Smooth muscle cell (in vitro differentiated cells): ENCODE data around the gene KIF1B. TPM values are rescaled to one million over a fixed set of nuclear protein-coding genes. Genes with fewer than 3 reads are reported as not detected.

Experiments used
- DNase-seq: peaks from one replicate; lab custom pipeline; 2025; ENCODE audit not compliant: unreplicated experiment; lab: John Stamatoyannopoulos, UW
- H2AFZ ChIP-seq: fragments of 200-600 bp; sonication (generic); 2 replicates; pipeline ENCODE4 v1.6.0; 2016; ENCODE audit warnings: antibody characterized with exemption, low read depth, mild to moderate bottlenecking
- H3F3A ChIP-seq: fragments of 200-600 bp; sonication (generic); 2 replicates; pipeline ENCODE4 v1.6.0; 2017; ENCODE audit warnings: antibody characterized with exemption, low read depth
- H3K27ac ChIP-seq: fragments of 200-600 bp; sonication (generic); 2 replicates; pipeline ENCODE4 v1.5.1; 2016; ENCODE audit warnings: low read depth, mild to moderate bottlenecking
- H3K27me3 ChIP-seq: fragments of 200-600 bp; sonication (generic); 2 replicates; pipeline ENCODE4 v1.6.1; 2016; ENCODE audit warnings: low read depth, mild to moderate bottlenecking
- H3K36me3 ChIP-seq: fragments of 200-600 bp; sonication (generic); 2 replicates; pipeline ENCODE4 v1.5.1; 2016; ENCODE audit warnings: low read depth
- H3K4me1 ChIP-seq: fragments of 200-600 bp; sonication (generic); 2 replicates; pipeline ENCODE4 v1.5.1; 2016; ENCODE audit warnings: low read depth
- H3K4me2 ChIP-seq: fragments of 200-600 bp; sonication (generic); 2 replicates; pipeline ENCODE4 v1.6.0; 2016; ENCODE audit warnings: mild to moderate bottlenecking
- H3K4me3 ChIP-seq: fragments of 200-600 bp; sonication (generic); 2 replicates; pipeline ENCODE4 v1.5.1; 2016; ENCODE audit warnings: mild to moderate bottlenecking
- H3K79me2 ChIP-seq: fragments of 200-600 bp; sonication (generic); 2 replicates; pipeline ENCODE4 v1.6.0; 2016; ENCODE audit warnings: low read depth, mild to moderate bottlenecking
- H3K9ac ChIP-seq: fragments of 200-600 bp; sonication (generic); 2 replicates; pipeline ENCODE4 v1.6.0; 2016; ENCODE audit warnings: low read depth
- H3K9me3 ChIP-seq: fragments of 200-600 bp; sonication (generic); replicated peaks from 2 replicates; pipeline ENCODE4 v1.5.1; 2016; ENCODE audit warnings: low read depth
- H4K20me1 ChIP-seq: fragments of 200-600 bp; sonication (generic); 2 replicates; pipeline ENCODE4 v1.6.0; 2016; ENCODE audit warnings: low read depth
- WGBS: methylation state at CpG from one replicate; pipeline ENCODE4 v1.1.7; 2016; ENCODE audit warnings: low lambda C conversion rate; 5-methylcytosine and 5-hydroxymethylcytosine counted together
- polyA plus RNA-seq: library from polyadenylated mRNA; unstranded; fragments of >200 nt; fragmentation: Nextera tagmentation; extraction: Ambion mirVana; gene quantifications from 2 replicates; pipeline ENCODE4 v1.2.1, GENCODE V29; 2016
- total RNA-seq: library from RNA; depleted of rRNA; stranded (reverse); fragments of >200 nt; gene quantifications from 2 replicates; pipeline ENCODE4 v1.2.3, GENCODE V29; 2014
- TF ChIP-seq, protein P1 (sequence below): fragments of 200-600 bp; sonication (generic); IDR thresholded peaks from 2 replicates; pipeline ENCODE4 v1.5.1; 2017; ENCODE audit warnings: borderline replicate concordance, mild to moderate bottlenecking, antibody characterized with exemption; ENCODE audit not compliant: insufficient read depth, poor library complexity, severe bottlenecking

KIF1B gene
- total and polyA plus RNA-seq, 2 experiments from 2014 or later, result 9.1 to 29.6 TPM

DNA sequence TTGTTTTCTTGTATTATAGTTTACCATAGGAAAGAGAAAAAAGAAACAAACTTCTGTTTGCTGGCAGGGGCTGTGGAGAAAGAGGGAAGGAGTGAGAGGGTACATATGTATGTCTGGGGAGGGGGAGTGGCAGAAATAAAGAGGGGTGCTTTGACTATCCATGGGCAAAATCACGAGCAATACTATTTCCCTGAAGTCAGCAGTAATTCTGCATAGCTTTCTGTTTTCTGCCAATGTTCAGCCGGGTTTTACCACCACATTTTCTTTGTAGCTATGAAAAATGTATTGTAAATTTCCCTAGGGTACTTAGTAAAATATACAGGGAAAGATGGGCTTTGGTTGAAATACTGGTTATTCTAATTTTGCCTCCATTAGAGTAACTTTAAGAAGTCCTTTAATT is 143.3 kb downstream of the KIF1B start:
- Histone ChIP-seq H3K9me3 (no peaks in the 10 kb centered on the region), H3K4me3 (no peak overlapping the region), H4K20me1 (no peaks in the 10 kb centered on the region), H3K27me3 (no peaks in the 10 kb centered on the region), H3K4me2 (no peak overlapping the region), H3F3A (no peaks in the 10 kb centered on the region), H3K27ac (no peak overlapping the region), H3K9ac (no peak overlapping the region), H3K79me2 (no peaks in the 10 kb centered on the region), H2AFZ (no peak overlapping the region), H3K36me3 (no peaks in the 10 kb centered on the region), H3K4me1 (peaks cover 17% of the 10 kb centered on the region)
- TF ChIP-seq, protein P1, sequence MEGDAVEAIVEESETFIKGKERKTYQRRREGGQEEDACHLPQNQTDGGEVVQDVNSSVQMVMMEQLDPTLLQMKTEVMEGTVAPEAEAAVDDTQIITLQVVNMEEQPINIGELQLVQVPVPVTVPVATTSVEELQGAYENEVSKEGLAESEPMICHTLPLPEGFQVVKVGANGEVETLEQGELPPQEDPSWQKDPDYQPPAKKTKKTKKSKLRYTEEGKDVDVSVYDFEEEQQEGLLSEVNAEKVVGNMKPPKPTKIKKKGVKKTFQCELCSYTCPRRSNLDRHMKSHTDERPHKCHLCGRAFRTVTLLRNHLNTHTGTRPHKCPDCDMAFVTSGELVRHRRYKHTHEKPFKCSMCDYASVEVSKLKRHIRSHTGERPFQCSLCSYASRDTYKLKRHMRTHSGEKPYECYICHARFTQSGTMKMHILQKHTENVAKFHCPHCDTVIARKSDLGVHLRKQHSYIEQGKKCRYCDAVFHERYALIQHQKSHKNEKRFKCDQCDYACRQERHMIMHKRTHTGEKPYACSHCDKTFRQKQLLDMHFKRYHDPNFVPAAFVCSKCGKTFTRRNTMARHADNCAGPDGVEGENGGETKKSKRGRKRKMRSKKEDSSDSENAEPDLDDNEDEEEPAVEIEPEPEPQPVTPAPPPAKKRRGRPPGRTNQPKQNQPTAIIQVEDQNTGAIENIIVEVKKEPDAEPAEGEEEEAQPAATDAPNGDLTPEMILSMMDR, result no peak
- no peak for DNase-seq
- 93% methylated on average over 2 of the region's 2 CpGs for WGBS

DNA sequence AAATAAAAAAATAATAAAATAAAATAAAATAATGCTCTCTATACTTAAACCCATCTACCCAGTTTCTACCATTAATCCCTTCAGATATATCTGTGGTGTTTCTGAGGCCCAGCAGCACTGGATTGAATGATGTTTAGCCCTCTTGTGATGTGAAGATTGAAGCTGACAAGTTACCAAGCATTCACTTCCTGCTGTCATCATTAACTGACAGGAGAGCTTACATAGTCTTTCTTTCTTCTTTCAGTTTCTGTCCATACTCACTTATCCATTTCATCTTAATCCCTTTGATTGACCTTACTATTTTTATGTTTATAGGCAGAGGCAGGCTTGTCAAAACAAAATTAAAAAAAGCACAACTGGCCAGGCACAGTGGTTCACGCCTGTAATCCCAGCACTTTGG is 149.7 kb downstream of the KIF1B start:
- Histone ChIP-seq H3K4me3 (no peak overlapping the region), H3K4me2 (no peak overlapping the region), H3K27ac (no peak overlapping the region), H3K27me3 (no peaks in the 10 kb centered on the region), H2AFZ (no peak overlapping the region), H3K9me3 (no peaks in the 10 kb centered on the region), H3K9ac (no peak overlapping the region), H3K79me2 (no peaks in the 10 kb centered on the region), H3F3A (no peaks in the 10 kb centered on the region), H3K4me1 (no peaks in the 10 kb centered on the region), H3K36me3 (no peaks in the 10 kb centered on the region), H4K20me1 (no peaks in the 10 kb centered on the region)
- TF ChIP-seq, protein P1, result no peak
- no peak for DNase-seq
- WGBS, result 83% methylated on average over 1 of the region's 1 CpG

DNA sequence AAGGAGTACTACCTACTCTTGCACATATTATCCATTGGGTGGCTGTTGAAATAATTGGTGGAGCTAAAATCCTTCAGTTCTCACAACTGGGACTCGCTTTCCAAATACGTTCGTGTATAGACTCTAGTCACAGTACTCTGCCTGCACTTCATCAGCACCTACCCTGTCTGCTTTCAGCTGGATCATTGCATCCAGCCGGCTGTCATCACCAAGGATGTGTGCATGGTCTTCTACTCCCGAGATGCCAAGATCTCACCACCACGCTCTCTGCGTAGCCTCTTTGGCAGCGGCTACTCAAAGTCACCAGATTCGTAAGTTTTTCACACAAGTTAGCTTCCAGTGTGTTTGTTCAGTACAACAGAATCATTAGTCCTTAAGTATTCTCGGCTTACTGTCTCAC is 151.1 kb downstream of the KIF1B start:
- TF ChIP-seq, protein P1, result no peak
- H3K9me3 ChIP-seq, result no peaks in the 10 kb centered on the region
- no peaks in the 10 kb centered on the region for H3K79me2 ChIP-seq
- no peaks in the 10 kb centered on the region for H4K20me1 ChIP-seq
- no peak overlapping the region for H2AFZ ChIP-seq
- 96% methylated on average over 10 of the region's 10 CpGs for WGBS
- H3K27ac ChIP-seq, result no peak overlapping the region
- H3K27me3 ChIP-seq, result no peaks in the 10 kb centered on the region
- H3K4me2 ChIP-seq, result no peak overlapping the region
- no peaks in the 10 kb centered on the region for H3F3A ChIP-seq
- DNase-seq, result no peak
- H3K36me3 ChIP-seq, result no peaks in the 10 kb centered on the region
- H3K4me1 ChIP-seq, result no peaks in the 10 kb centered on the region
- no peak overlapping the region for H3K4me3 ChIP-seq
- H3K9ac ChIP-seq, result no peak overlapping the region

DNA sequence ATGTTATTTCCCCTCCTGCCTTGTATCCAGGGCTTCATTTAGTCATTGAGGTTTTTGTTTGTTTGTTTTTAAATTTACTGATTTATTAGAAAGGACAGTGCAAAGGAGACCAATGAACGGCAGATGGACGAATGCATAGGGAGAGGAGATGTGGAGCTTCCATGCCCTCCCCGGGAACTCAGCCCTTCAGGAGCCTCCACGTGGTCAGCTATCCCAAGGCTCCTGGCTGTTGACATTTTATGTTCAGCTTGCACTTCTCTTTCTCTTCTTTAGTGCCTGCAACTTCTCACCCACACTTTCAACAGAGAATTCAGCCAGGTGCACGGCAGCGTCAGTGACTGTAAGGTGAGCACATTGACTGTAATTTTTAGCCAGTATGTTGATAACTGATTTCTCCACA is 157.8 kb downstream of the KIF1B start:
- no peaks in the 10 kb centered on the region for H4K20me1 ChIP-seq
- H3K79me2 ChIP-seq, result no peaks in the 10 kb centered on the region
- H3K9ac ChIP-seq, result no peak overlapping the region
- H3F3A ChIP-seq, result no peaks in the 10 kb centered on the region
- TF ChIP-seq, protein P1, result no peak
- DNase-seq, result no peak
- no peaks in the 10 kb centered on the region for H3K36me3 ChIP-seq
- no peaks in the 10 kb centered on the region for H3K4me1 ChIP-seq
- no peak overlapping the region for H2AFZ ChIP-seq
- H3K9me3 ChIP-seq, result no peaks in the 10 kb centered on the region
- WGBS, result 87% methylated on average over 6 of the region's 6 CpGs
- no peak overlapping the region for H3K27ac ChIP-seq
- no peak overlapping the region for H3K4me3 ChIP-seq
- no peaks in the 10 kb centered on the region for H3K27me3 ChIP-seq
- no peak overlapping the region for H3K4me2 ChIP-seq
